HCT116 (cell line): ENCODE data around the gene ACTR3C. TPM values are rescaled to one million over a fixed set of nuclear protein-coding genes. Genes with fewer than 3 reads are reported as not detected.

Experiments
- ATAC-seq: fragments of 200-7000 bp; cut with Tn5 transposase; 2 replicates; pipeline ENCODE4 v1.9.1; 2020; ENCODE audit warnings: mild to moderate bottlenecking, moderate library complexity
- BruUV-seq: library from RNA; stranded (reverse); fragments of 400-500 nt; replicated peaks from 2 replicates; lab custom pipeline; 2021; lab: Mats Ljungman, UMichigan
- CTCF ChIA-PET: fragments of 300-600 bp; sonication (Branson Sonifier 250); formaldehyde crosslinking; loops from one replicate; lab custom pipeline; 2021; ENCODE audit warnings: antibody characterized with exemption; lab: Charles Lee
- POLR2A ChIA-PET: fragments of 300-600, 350-600 bp; sonication (Branson Sonifier 250); formaldehyde crosslinking; loops from one replicate; lab custom pipeline; 2021; ENCODE audit warnings: antibody characterized with exemption; lab: Charles Lee
- RAD21 ChIA-PET, 2 experiments: fragments of 300-600 bp; sonication (Branson Sonifier 250); formaldehyde crosslinking; loops; one replicate each; lab custom pipeline; 2023; ENCODE audit warnings: low total read pairs in 2 of 2; ENCODE audit not compliant: uncharacterized antibody in 2 of 2, unreplicated experiment in 2 of 2, low non-redundant PET in 1 of 2; lab: Charles Lee
- DNase-seq: peaks from one replicate; pipeline ENCODE4 v3.0.0-alpha.2; 2010; ENCODE audit warnings: low read depth, low spot score
- H2AFZ ChIP-seq: fragments of 200-600 bp; shearing (Covaris generic), sonication (generic); 2 replicates; pipeline ENCODE4 v1.6.1; 2017; ENCODE audit warnings: low read depth, mixed run types, mixed read lengths, antibody characterized with exemption, low read length; ENCODE audit not compliant: poor library complexity, severe bottlenecking
- H3K27ac ChIP-seq: 2 replicates; pipeline ENCODE4 v1.5.1; 2012; ENCODE audit warnings: low read depth, low read length
- H3K27me3 ChIP-seq: fragments of 200-600 bp; sonication (generic); 2 replicates; pipeline ENCODE4 v1.6.1; 2016; ENCODE audit warnings: mixed run types, low read length, mixed read lengths; ENCODE audit not compliant: insufficient read depth
- H3K36me3 ChIP-seq, 2 experiments: fragments of 200-500 bp in 1 of 2; fragments of 200-600 bp in 1 of 2; sonication (Bioruptor generic) in 1 of 2; sonication (generic) in 1 of 2; 2 replicates each; pipeline versions ENCODE4 v1.5.1 to v1.6.1; 2014 to 2016; ENCODE audit warnings: low read length in 2 of 2, inconsistent platforms in 1 of 2, mixed read lengths in 1 of 2, mixed run types in 1 of 2; ENCODE audit not compliant: insufficient read depth in 2 of 2, control insufficient read depth in 1 of 2
- H3K4me1 ChIP-seq, 2 experiments: fragments of 200-600 bp in 1 of 2; sonication (generic) in 1 of 2; 2 replicates each; pipeline versions ENCODE4 v1.5.1 to v1.6.1; 2012 to 2017; ENCODE audit warnings: low read length in 2 of 2, inconsistent platforms in 1 of 2, mild to moderate bottlenecking in 1 of 2, mixed read lengths in 1 of 2, mixed run types in 1 of 2, moderate library complexity in 1 of 2; ENCODE audit not compliant: insufficient read depth in 2 of 2, control insufficient read depth in 1 of 2
- H3K4me2 ChIP-seq: fragments of 200-600 bp; sonication (generic); 2 replicates; pipeline ENCODE4 v1.6.1; 2017; ENCODE audit warnings: mixed run types, low read length, mixed read lengths
- H3K4me3 ChIP-seq, 2 experiments: fragments of 200-600 bp in 1 of 2; sonication (generic) in 1 of 2; replicated peaks in 1 of 2; 2 replicates each; pipeline ENCODE4 v1.5.1; 2011 to 2016; ENCODE audit warnings: low read length in 2 of 2, control low read depth in 1 of 2, low read depth in 1 of 2, mild to moderate bottlenecking in 1 of 2, mixed read lengths in 1 of 2, mixed run types in 1 of 2
- H3K79me2 ChIP-seq: fragments of 200-600 bp; sonication (generic); 2 replicates; pipeline ENCODE4 v1.6.1; 2017; ENCODE audit warnings: mild to moderate bottlenecking, mixed run types, low read length, moderate library complexity, mixed read lengths; ENCODE audit not compliant: insufficient read depth
- H3K9ac ChIP-seq: fragments of 200-600 bp; sonication (generic); 2 replicates; pipeline ENCODE4 v1.6.1; 2016; ENCODE audit warnings: low read length, mixed read lengths
- H3K9me2 ChIP-seq: fragments of 200-600 bp; sonication (generic), shearing (Covaris generic); 2 replicates; pipeline ENCODE4 v1.6.1; 2017; ENCODE audit warnings: mixed run types, mild to moderate bottlenecking, moderate library complexity; ENCODE audit not compliant: insufficient read depth
- H3K9me3 ChIP-seq, 2 experiments: fragments of 200-500 bp in 1 of 2; fragments of 200-600 bp in 1 of 2; sonication (Bioruptor generic) in 1 of 2; sonication (generic) in 1 of 2; 2 replicates each; pipeline ENCODE4 v1.6.1; 2014 to 2017; ENCODE audit warnings: low read length in 2 of 2, mixed read lengths in 2 of 2, inconsistent platforms in 1 of 2, low read depth in 1 of 2, mild to moderate bottlenecking in 1 of 2, mixed run types in 1 of 2, moderate library complexity in 1 of 2; ENCODE audit not compliant: control insufficient read depth in 1 of 2, insufficient read depth in 1 of 2
- H4K20me1 ChIP-seq: fragments of 200-600 bp; sonication (generic), shearing (Covaris generic); 2 replicates; pipeline ENCODE4 v1.6.1; 2017; ENCODE audit warnings: mixed run types, mild to moderate bottlenecking, moderate library complexity; ENCODE audit not compliant: insufficient read depth
- ATF3 ChIP-seq: IDR thresholded peaks from 2 replicates; pipeline ENCODE4 v1.6.1; 2012
- CBX3 ChIP-seq: IDR thresholded peaks from 2 replicates; pipeline ENCODE4 v1.6.1; 2012; ENCODE audit warnings: low read depth
- CEBPB ChIP-seq: IDR thresholded peaks from 2 replicates; pipeline ENCODE4 v1.6.1; 2012; ENCODE audit warnings: low read depth
- ELF1 ChIP-seq: IDR thresholded peaks from 2 replicates; pipeline ENCODE4 v1.6.1; 2012; ENCODE audit warnings: low read depth, borderline replicate concordance
- EZH2 ChIP-seq: fragments of 200-600 bp; sonication (generic); IDR thresholded peaks from 2 replicates; pipeline ENCODE4 v1.6.1; 2017; ENCODE audit warnings: antibody characterized with exemption, mixed run types
- FOSL1 ChIP-seq: IDR thresholded peaks from 2 replicates; pipeline ENCODE4 v1.6.1; 2012; ENCODE audit warnings: low read depth
- POLR2A ChIP-seq: IDR thresholded peaks from 2 replicates; pipeline ENCODE4 v1.7.0; 2011; ENCODE audit warnings: borderline replicate concordance; ENCODE audit not compliant: insufficient read depth, insufficient read length; ENCODE audit errors: extremely low read depth
- RAD21 ChIP-seq: IDR thresholded peaks from 2 replicates; pipeline ENCODE4 v1.6.1; 2012; ENCODE audit warnings: low read depth, mild to moderate bottlenecking
- SP1 ChIP-seq: IDR thresholded peaks from 2 replicates; pipeline ENCODE4 v1.6.1; 2012; ENCODE audit warnings: low read depth
- SRF ChIP-seq: IDR thresholded peaks from 2 replicates; pipeline ENCODE4 v1.6.1; 2012; ENCODE audit warnings: low read depth
- TCF7L2 ChIP-seq: IDR thresholded peaks from 2 replicates; pipeline ENCODE4 v1.7.0; 2011; ENCODE audit warnings: borderline replicate concordance, inconsistent platforms; ENCODE audit not compliant: insufficient read depth, insufficient read length; ENCODE audit errors: extremely low read depth
- YY1 ChIP-seq: IDR thresholded peaks from 2 replicates; pipeline ENCODE4 v1.6.1; 2011; ENCODE audit warnings: low read length, low read depth, moderate library complexity, mild to moderate bottlenecking; ENCODE audit not compliant: insufficient replicate concordance; ENCODE audit errors: extremely low read depth
- ZNF274 ChIP-seq: fragments of 200-500 bp; sonication (Bioruptor generic); IDR thresholded peaks from 2 replicates; pipeline ENCODE4 v1.6.1; 2014; ENCODE audit warnings: mild to moderate bottlenecking, low read depth, low read length, inconsistent platforms
- intact Hi-C: fragments of 100-400 bp; cut with micrococcal nuclease; formaldehyde crosslinking; loops from 2 replicates; pipeline ENCODE4 v1.10.0; 2022
- total RNA-seq: library from RNA; stranded (reverse); gene quantifications from one replicate; pipeline ENCODE4 v1.2.1, GENCODE V29; 2021; ENCODE audit not compliant: unreplicated experiment
- TF ChIP-seq, protein P1 (sequence below), 3 experiments: fragments of 200-600 bp in 1 of 3; sonication (generic) in 1 of 3; IDR thresholded peaks in 2 of 3; conservative IDR thresholded peaks in 1 of 3; 2 replicates each; pipeline ENCODE4 v1.5.1; 2012 to 2017; ENCODE audit warnings: low read depth in 2 of 3, low read length in 2 of 3, antibody characterized with exemption in 1 of 3, borderline replicate concordance in 1 of 3, control low read depth in 1 of 3, mild to moderate bottlenecking in 1 of 3, mixed read lengths in 1 of 3, mixed run types in 1 of 3, moderate library complexity in 1 of 3; ENCODE audit not compliant: insufficient read depth in 1 of 3

Gene ACTR3C
- total RNA-seq, 1 experiment from 2014 or later, result 2.0 TPM

DNA sequence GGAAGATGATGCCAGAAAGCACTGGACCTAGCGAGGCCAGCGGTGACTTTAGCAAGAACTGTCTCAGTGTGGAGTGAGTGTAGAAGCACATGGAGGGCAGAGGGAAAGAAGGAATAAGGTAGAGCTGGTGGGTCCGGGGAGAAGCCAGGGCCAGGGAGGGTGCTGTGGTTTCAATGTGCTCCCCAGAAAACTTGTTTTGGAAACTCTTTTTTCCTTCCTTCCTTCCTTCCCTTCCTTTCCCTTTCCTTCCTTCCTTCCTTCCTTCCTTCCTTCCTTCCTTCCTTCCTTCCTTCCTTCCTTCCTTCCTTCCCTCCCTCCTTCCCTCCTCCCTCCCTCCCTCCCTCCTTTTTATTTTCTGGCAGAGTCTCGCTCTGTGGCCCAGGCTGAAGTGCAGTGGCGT is 23.6 kb upstream of the ACTR3C start (continued):
- no peak for TF ChIP-seq ELF1
- TF ChIP-seq EZH2, result no peak
- TF ChIP-seq SRF, result no peak
- no peak for TF ChIP-seq CBX3
- TF ChIP-seq ZNF274, result no peak
- no peak for TF ChIP-seq FOSL1
- no peak for TF ChIP-seq CEBPB
- TF ChIP-seq YY1, result no peak
- TF ChIP-seq TCF7L2, result no peak
- TF ChIP-seq RAD21, result no peak
- TF ChIP-seq, protein P1, sequence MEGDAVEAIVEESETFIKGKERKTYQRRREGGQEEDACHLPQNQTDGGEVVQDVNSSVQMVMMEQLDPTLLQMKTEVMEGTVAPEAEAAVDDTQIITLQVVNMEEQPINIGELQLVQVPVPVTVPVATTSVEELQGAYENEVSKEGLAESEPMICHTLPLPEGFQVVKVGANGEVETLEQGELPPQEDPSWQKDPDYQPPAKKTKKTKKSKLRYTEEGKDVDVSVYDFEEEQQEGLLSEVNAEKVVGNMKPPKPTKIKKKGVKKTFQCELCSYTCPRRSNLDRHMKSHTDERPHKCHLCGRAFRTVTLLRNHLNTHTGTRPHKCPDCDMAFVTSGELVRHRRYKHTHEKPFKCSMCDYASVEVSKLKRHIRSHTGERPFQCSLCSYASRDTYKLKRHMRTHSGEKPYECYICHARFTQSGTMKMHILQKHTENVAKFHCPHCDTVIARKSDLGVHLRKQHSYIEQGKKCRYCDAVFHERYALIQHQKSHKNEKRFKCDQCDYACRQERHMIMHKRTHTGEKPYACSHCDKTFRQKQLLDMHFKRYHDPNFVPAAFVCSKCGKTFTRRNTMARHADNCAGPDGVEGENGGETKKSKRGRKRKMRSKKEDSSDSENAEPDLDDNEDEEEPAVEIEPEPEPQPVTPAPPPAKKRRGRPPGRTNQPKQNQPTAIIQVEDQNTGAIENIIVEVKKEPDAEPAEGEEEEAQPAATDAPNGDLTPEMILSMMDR (IDR thresholded peaks at IDR 0.05 in 2 of 3, conservative IDR thresholded peaks at IDR 0.05 in 1 of 3; ENCODE audit: borderline replicate concordance in 1 of 3, insufficient read depth in 1 of 3, low read depth in 2 of 3, low read length in 2 of 3), result no peak

- intact Hi-C loops, result no loop called here
- no peak overlapping the region for H3K4me3 ChIP-seq
- H3K79me2 ChIP-seq, result no peaks in the 10 kb centered on the region
- TF ChIP-seq POLR2A, result no peak
- no peak for TF ChIP-seq ZNF274
- no peak for TF ChIP-seq TCF7L2
- TF ChIP-seq SP1, result no peak
- TF ChIP-seq ATF3, result no peak
- no peak for TF ChIP-seq ELF1
- no peak for TF ChIP-seq SRF
- H3K4me1 ChIP-seq, result no peaks in the 10 kb centered on the region
- no TSS peak for BruUV-seq
- H3K9me3 ChIP-seq, result no peaks in the 10 kb centered on the region
- H3K27me3 ChIP-seq, result no peaks in the 10 kb centered on the region
- no peaks in the 10 kb centered on the region for H3K36me3 ChIP-seq
- no peak overlapping the region for H3K4me2 ChIP-seq
- H3K27ac ChIP-seq, result no peak overlapping the region
- DNase-seq (no peak), ATAC-seq (no peak)
- H2AFZ ChIP-seq, result no peak overlapping the region
- CTCF ChIA-PET, result no interaction called here
- POLR2A ChIA-PET, result no interaction called here
- no peak overlapping the region for H3K9ac ChIP-seq
- H3K9me2 ChIP-seq, result no peaks in the 10 kb centered on the region
- RAD21 ChIA-PET, result no interaction called here
- no peaks in the 10 kb centered on the region for H4K20me1 ChIP-seq
Observed at GRCh38 chr7:150345012-150345411, 21.7 kb upstream of the ACTR3C start.
